GM12801 (cell line): ENCODE data around the gene OR52M1.

ENCODE experiments used
- TF ChIP-seq, protein P1 (sequence below): IDR thresholded peaks from one replicate; pipeline ENCODE4 v1.5.1; 2011; ENCODE audit warnings: control low read depth; ENCODE audit not compliant: insufficient read length; ENCODE audit errors: extremely low read depth

OR52M1 gene

DNA sequence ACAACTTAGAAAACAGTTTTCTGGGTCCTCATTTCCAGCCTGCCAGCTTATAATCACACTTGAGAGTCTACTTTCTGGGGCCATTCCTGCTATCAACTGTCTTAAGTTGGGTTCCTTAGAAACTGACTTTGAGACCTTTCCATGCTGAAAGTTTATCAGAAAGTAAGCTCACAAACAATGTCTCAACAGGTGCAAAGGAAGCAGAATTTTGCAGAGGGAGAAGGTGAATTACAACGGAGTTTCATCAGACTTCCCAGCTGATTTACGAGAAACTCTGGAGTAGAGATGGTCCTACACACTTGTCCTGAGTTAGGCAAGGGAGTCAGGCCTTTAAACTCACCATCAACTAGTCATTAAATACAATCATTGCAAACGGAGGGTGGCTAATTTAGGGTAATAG is 31.9 kb downstream of the OR52M1 start:
- TF ChIP-seq, protein P1, sequence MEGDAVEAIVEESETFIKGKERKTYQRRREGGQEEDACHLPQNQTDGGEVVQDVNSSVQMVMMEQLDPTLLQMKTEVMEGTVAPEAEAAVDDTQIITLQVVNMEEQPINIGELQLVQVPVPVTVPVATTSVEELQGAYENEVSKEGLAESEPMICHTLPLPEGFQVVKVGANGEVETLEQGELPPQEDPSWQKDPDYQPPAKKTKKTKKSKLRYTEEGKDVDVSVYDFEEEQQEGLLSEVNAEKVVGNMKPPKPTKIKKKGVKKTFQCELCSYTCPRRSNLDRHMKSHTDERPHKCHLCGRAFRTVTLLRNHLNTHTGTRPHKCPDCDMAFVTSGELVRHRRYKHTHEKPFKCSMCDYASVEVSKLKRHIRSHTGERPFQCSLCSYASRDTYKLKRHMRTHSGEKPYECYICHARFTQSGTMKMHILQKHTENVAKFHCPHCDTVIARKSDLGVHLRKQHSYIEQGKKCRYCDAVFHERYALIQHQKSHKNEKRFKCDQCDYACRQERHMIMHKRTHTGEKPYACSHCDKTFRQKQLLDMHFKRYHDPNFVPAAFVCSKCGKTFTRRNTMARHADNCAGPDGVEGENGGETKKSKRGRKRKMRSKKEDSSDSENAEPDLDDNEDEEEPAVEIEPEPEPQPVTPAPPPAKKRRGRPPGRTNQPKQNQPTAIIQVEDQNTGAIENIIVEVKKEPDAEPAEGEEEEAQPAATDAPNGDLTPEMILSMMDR: no peak

DNA sequence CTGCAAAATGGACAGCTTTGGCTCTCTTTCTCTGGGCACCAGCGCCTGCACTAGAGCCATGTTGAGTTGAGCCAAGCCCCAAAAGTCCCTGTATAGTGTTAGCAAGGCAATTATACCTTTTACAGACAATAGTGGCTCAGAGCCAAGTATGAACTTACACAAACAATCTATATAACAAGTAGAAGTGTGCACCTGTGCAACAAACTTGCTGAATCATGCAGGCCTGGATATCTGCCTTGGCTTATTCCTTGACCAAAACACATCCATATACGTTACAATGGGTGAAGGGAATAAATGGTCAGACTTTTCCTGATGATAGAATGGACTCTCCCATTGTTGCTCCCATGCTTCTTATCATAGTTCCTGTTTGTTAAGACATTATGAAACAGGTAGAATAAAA is 32.8 kb downstream of the OR52M1 start:
- TF ChIP-seq, protein P1: no peak

DNA sequence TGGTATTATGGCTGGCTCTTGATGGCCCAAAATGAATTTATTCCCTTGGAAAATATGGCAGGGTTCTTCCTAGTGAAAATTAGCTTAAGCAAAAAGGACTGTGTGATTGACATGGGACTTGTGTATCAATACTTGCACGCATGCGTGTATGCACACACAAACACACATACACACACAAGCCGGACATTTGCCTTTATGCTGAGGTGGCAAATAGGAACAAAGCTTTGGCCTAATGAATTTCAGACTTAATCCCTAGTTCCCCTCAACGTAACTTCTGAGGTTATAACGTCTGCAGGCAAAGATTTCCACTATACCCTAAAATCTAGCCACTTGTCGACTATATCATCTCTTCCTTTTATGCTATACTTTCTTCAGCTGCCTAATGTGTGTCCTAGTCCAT is 33.6 kb downstream of the OR52M1 start:
- TF ChIP-seq, protein P1: no peak

DNA sequence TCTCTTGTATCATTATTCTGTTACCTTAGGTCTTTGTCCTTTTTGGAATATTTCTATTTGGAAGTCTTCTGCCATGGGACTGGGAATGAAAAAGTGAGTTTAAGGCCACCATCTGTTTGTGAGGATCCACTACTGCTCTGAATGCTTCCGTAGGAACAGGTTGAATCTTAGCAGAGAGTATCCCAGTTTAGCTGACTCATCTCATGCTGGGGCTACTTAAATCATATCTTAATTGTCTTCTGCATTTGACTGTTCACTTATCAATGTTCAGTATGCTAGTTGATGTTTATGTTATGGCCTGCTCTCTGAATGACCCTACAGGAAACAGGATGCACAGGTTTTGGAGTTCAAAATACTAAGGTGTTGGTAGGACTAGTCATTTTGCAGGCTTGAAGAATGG is 35.1 kb downstream of the OR52M1 start:
- TF ChIP-seq, protein P1: no peak

DNA sequence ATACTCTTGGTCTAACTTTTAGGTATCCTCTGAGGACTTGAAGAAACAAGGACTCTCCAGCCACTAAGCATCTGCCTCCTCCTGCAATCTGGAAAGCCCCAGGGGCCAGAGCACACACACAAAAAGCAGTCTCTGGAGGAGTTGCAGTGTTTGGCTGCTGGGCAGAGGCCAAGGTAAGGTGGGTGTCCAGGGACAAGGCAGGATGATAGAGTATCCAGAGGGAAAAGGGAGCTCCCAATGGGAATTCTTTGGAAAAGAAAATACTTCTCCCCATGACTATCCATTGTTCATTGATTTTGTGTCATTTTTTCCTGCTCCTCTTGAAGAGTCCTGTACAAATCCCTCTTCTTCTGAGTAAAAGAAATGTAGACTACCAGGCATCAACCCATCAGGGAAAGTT is 36.5 kb downstream of the OR52M1 start, which contains the start of gene OR52I2:
Gene OR52I2, plus strand, starts transcription at position 301 of the 400 bp plus-strand sequence.
- TF ChIP-seq, protein P1: no peak

DNA sequence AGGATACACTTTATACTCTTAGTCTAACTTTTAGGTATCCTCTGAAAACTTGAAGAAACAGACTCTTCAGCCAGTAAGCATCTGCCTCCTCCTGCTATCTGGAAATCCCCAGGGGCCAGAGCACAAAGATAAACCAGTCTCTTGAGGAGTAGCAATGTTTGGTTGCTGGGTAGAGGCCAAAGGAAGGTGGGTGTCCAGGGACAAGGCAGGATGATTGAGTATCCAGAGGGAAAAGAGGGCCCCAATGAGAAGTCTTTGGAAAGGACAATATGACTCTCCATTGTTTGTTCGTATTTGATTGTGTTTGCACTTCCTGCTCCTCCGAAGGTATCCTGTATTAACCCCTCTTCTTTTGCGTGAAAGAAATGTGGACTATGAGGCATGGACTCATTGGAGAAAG is 44.0 kb downstream of the OR52M1 start:
- TF ChIP-seq, protein P1: no peak

DNA sequence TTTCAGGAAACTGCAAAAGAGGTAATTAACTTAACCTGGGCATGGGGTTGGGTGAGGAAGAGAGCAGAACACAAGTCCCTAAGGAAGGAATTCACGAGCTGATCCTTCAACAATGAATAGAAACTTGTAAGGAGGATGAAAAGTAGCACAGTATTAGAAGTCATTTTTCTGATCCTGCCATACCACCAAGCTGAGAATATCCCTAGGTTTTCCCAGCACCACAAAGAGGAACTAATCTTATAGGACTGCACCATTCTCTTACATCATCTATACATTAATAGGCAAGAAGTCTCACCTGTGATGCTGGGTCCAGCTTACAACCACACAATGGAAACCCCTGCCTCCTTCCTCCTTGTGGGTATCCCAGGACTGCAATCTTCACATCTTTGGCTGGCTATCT is 48.7 kb downstream of the OR52M1 start, which contains the start of gene OR52I1:
Gene OR52I1, plus strand, starts transcription at position 301 of the 400 bp plus-strand sequence. Its CDS starts 0 bp downstream, at position 301.
- TF ChIP-seq, protein P1: no peak
